Measurements from ENCODE around the gene LNPK. TPM values are rescaled to one million over a fixed set of nuclear protein-coding genes. Genes with fewer than 3 reads are reported as not detected.
"Not testable (repeated sequence)": the region's sequence is repeated elsewhere in the genome, so short reads cannot be mapped to it uniquely, and the experiment has no call there.

LNPK gene
- polyA plus RNA-seq, 1 donor from 2014 or later = 10.4 TPM

GRCh38 chr2:175999283-175999819, 2.7 kb downstream of the LNPK start:
- H3K4me1 Mint-ChIP-seq = peaks cover 15 to 20% (median 20%) of the 10 kb centered on the region in 3 donors
- no peaks in the 10 kb centered on the region for H3K36me3 Mint-ChIP-seq
- H3K27ac Mint-ChIP-seq = no peak overlapping the region
- no peaks in the 10 kb centered on the region for H3K27me3 Mint-ChIP-seq
- H3K9me3 Mint-ChIP-seq = no peaks in the 10 kb centered on the region
- H3K4me3 Mint-ChIP-seq = peak overlapping the region in 1 of 4 donors; percentile 39

- Mint-ChIP-seq H3K27me3 (no peaks in the 10 kb centered on the region), H3K27ac (peak overlapping the region in 1 of 3 donors; percentile 47), H3K9me3 (no peaks in the 10 kb centered on the region), H3K36me3 (peaks cover 13% of the 10 kb centered on the region), H3K4me3 (no peak overlapping the region), H3K4me1 (no peaks in the 10 kb centered on the region)
Measured at GRCh38 chr2:175990099-175990498, 12.0 kb downstream of the LNPK start.

- H3K4me3 Mint-ChIP-seq, H3K9me3 Mint-ChIP-seq, H3K27ac Mint-ChIP-seq, H3K4me1 Mint-ChIP-seq, H3K27me3 Mint-ChIP-seq: not testable (repeated sequence)
- peaks cover 14% of the 10 kb centered on the region for H3K36me3 Mint-ChIP-seq
Measured at GRCh38 chr2:175987126-175987525, 14.9 kb downstream of the LNPK start.

- peaks cover 15% of the 10 kb centered on the region for H3K36me3 Mint-ChIP-seq
- peaks cover 0 to 1% (median 0%) of the 10 kb centered on the region in 3 donors for H3K4me1 Mint-ChIP-seq
- no peaks in the 10 kb centered on the region for H3K9me3 Mint-ChIP-seq
- no peak overlapping the region for H3K27ac Mint-ChIP-seq
- H3K27me3 Mint-ChIP-seq = no peaks in the 10 kb centered on the region
- H3K4me3 Mint-ChIP-seq = no peak overlapping the region
Measured at GRCh38 chr2:175984846-175985245, 17.2 kb downstream of the LNPK start.

GRCh38 chr2:175981551-175981950, 20.5 kb downstream of the LNPK start:
- peaks cover 0 to 1% (median 0%) of the 10 kb centered on the region in 3 donors for H3K4me1 Mint-ChIP-seq
- peaks cover 19% of the 10 kb centered on the region for H3K36me3 Mint-ChIP-seq
- no peaks in the 10 kb centered on the region for H3K9me3 Mint-ChIP-seq
- no peak overlapping the region for H3K27ac Mint-ChIP-seq
- H3K4me3 Mint-ChIP-seq = no peak overlapping the region
- no peaks in the 10 kb centered on the region for H3K27me3 Mint-ChIP-seq

GRCh38 chr2:175976391-175977157, 25.5 kb downstream of the LNPK start:
- Mint-ChIP-seq H3K36me3 (peaks cover 34% of the 10 kb centered on the region), H3K27me3 (no peaks in the 10 kb centered on the region)

GRCh38 chr2:175973373-175973772, 28.7 kb downstream of the LNPK start:
- Mint-ChIP-seq H3K4me1 (no peaks in the 10 kb centered on the region), H3K36me3 (peaks cover 30% of the 10 kb centered on the region)

More at GRCh38 chr2:175976391-175977157, 25.5 kb downstream of the LNPK start:
- Mint-ChIP-seq H3K27ac (no peak overlapping the region), H3K9me3 (peaks cover 0 to 6% (median 4%) of the 10 kb centered on the region in 3 donors), H3K4me3 (no peak overlapping the region), H3K4me1 (peaks cover 0 to 1% (median 0%) of the 10 kb centered on the region in 3 donors)

GRCh38 chr2:175966839-175967238, 35.2 kb downstream of the LNPK start:
- no peaks in the 10 kb centered on the region for H3K4me1 Mint-ChIP-seq
- no peak overlapping the region for H3K4me3 Mint-ChIP-seq
- H3K36me3 Mint-ChIP-seq = peaks cover 16% of the 10 kb centered on the region
- H3K27me3 Mint-ChIP-seq = no peaks in the 10 kb centered on the region
- peaks cover 0 to 2% (median 0%) of the 10 kb centered on the region in 3 donors for H3K9me3 Mint-ChIP-seq
- no peak overlapping the region for H3K27ac Mint-ChIP-seq

More at GRCh38 chr2:175973373-175973772, 28.7 kb downstream of the LNPK start:
- H3K27ac Mint-ChIP-seq = no peak overlapping the region
- H3K9me3 Mint-ChIP-seq = peaks cover 0 to 6% (median 4%) of the 10 kb centered on the region in 3 donors
- H3K27me3 Mint-ChIP-seq = no peaks in the 10 kb centered on the region
- no peak overlapping the region for H3K4me3 Mint-ChIP-seq

GRCh38 chr2:175965773-175966172, 36.3 kb downstream of the LNPK start:
- no peak overlapping the region for H3K27ac Mint-ChIP-seq
- H3K36me3 Mint-ChIP-seq = peaks cover 24% of the 10 kb centered on the region

GRCh38 chr2:175964195-175964594, 37.9 kb downstream of the LNPK start:
- Mint-ChIP-seq H3K9me3 (peaks cover 0 to 2% (median 0%) of the 10 kb centered on the region in 3 donors), H3K4me1 (peaks cover 0 to 1% (median 0%) of the 10 kb centered on the region in 3 donors), H3K27me3 (no peaks in the 10 kb centered on the region), H3K27ac (no peak overlapping the region), H3K4me3 (no peak overlapping the region), H3K36me3 (peaks cover 22% of the 10 kb centered on the region)

More at GRCh38 chr2:175965773-175966172, 36.3 kb downstream of the LNPK start:
- Mint-ChIP-seq H3K27me3 (no peaks in the 10 kb centered on the region), H3K4me1 (peaks cover 0 to 1% (median 0%) of the 10 kb centered on the region in 3 donors), H3K9me3 (peaks cover 0 to 2% (median 0%) of the 10 kb centered on the region in 3 donors), H3K4me3 (no peak overlapping the region)

- H3K9me3 Mint-ChIP-seq, H3K27me3 Mint-ChIP-seq, H3K4me1 Mint-ChIP-seq, H3K27ac Mint-ChIP-seq, H3K4me3 Mint-ChIP-seq: not testable (repeated sequence)
- peaks cover 26% of the 10 kb centered on the region for H3K36me3 Mint-ChIP-seq
Measured at GRCh38 chr2:175963171-175963570, 38.9 kb downstream of the LNPK start.

GRCh38 chr2:175957845-175958244, 44.2 kb downstream of the LNPK start:
- Mint-ChIP-seq H3K27ac (no peak overlapping the region), H3K4me1 (peaks cover 0 to 1% (median 0%) of the 10 kb centered on the region in 3 donors), H3K4me3 (no peak overlapping the region), H3K9me3 (peaks cover 0 to 2% (median 2%) of the 10 kb centered on the region in 3 donors), H3K36me3 (peaks cover 27% of the 10 kb centered on the region), H3K27me3 (no peaks in the 10 kb centered on the region)

GRCh38 chr2:175955136-175955535, 46.9 kb downstream of the LNPK start:
- H3K4me3 Mint-ChIP-seq = no peak overlapping the region
- peaks cover 0 to 2% (median 0%) of the 10 kb centered on the region in 3 donors for H3K9me3 Mint-ChIP-seq
- H3K27me3 Mint-ChIP-seq = no peaks in the 10 kb centered on the region
- no peak overlapping the region for H3K27ac Mint-ChIP-seq
- no peaks in the 10 kb centered on the region for H3K4me1 Mint-ChIP-seq
- peaks cover 18% of the 10 kb centered on the region for H3K36me3 Mint-ChIP-seq

GRCh38 chr2:175950512-175950911, 51.6 kb downstream of the LNPK start:
- Mint-ChIP-seq H3K27me3 (no peaks in the 10 kb centered on the region), H3K9me3 (no peaks in the 10 kb centered on the region), H3K4me1 (no peaks in the 10 kb centered on the region), H3K36me3 (peaks cover 11% of the 10 kb centered on the region), H3K4me3 (no peak overlapping the region), H3K27ac (no peak overlapping the region)

GRCh38 chr2:175948191-175948590, 53.9 kb downstream of the LNPK start:
- H3K4me1 Mint-ChIP-seq = no peaks in the 10 kb centered on the region
- H3K27me3 Mint-ChIP-seq = no peaks in the 10 kb centered on the region
- H3K9me3 Mint-ChIP-seq = no peaks in the 10 kb centered on the region
- no peak overlapping the region for H3K4me3 Mint-ChIP-seq
- no peak overlapping the region for H3K27ac Mint-ChIP-seq
- peaks cover 10% of the 10 kb centered on the region for H3K36me3 Mint-ChIP-seq

GRCh38 chr2:175947073-175947472, 55.0 kb downstream of the LNPK start:
- Mint-ChIP-seq H3K27me3 (no peaks in the 10 kb centered on the region), H3K36me3 (peaks cover 9% of the 10 kb centered on the region), H3K4me3 (no peak overlapping the region), H3K9me3 (peaks cover 0 to 1% (median 0%) of the 10 kb centered on the region in 3 donors), H3K4me1 (no peaks in the 10 kb centered on the region), H3K27ac (no peak overlapping the region)
